SK-N-SH (cell line): Measurements from ENCODE around the gene PHF14.

Source experiments
- CHD2 ChIP-seq: fragments of 150-350 bp; IDR thresholded peaks from 2 replicates; pipeline ENCODE4 v1.6.1; 2018; ENCODE audit warnings: low read length; ENCODE audit not compliant: partially characterized antibody
- CTCF ChIP-seq: fragments of 200-600 bp; sonication (generic); IDR thresholded peaks from 2 replicates; pipeline ENCODE4 v1.6.1; 2017; ENCODE audit warnings: antibody characterized with exemption, mild to moderate bottlenecking, moderate library complexity
- EP300 ChIP-seq, 2 experiments: IDR thresholded peaks; 2 replicates each; pipeline versions ENCODE4 v1.4.0 to v1.6.1; 2012; ENCODE audit warnings: borderline replicate concordance in 1 of 2, low read depth in 1 of 2, low read length in 1 of 2
- PBX3 ChIP-seq: IDR thresholded peaks from 2 replicates; pipeline ENCODE4; 2012
- POLR2AphosphoS5 ChIP-seq: IDR thresholded peaks from 2 replicates; pipeline ENCODE4 v1.6.1; 2012; ENCODE audit warnings: low read depth, low read length
- RFX5 ChIP-seq: IDR thresholded peaks from 2 replicates; pipeline ENCODE4 v1.6.1; 2012; ENCODE audit warnings: mild to moderate bottlenecking, improper control_type of control experiment, low read length
- USF2 ChIP-seq: fragments of 150-350 bp; IDR thresholded peaks from 2 replicates; pipeline ENCODE4 v1.6.1; 2017; ENCODE audit warnings: antibody characterized with exemption, low read length, low read depth, borderline replicate concordance
- ZBTB33 ChIP-seq: IDR thresholded peaks from 2 replicates; pipeline ENCODE4 v1.4.0; 2012; ENCODE audit warnings: low read depth, borderline replicate concordance

GRCh38 chr7:11193131-11193867, 219.6 kb downstream of the PHF14 start:
- no peak for TF ChIP-seq CTCF
- no peak for TF ChIP-seq RFX5
- no peak for TF ChIP-seq USF2
- no peak for TF ChIP-seq CHD2
- no peak for TF ChIP-seq EP300 (IDR thresholded peaks at IDR 0.05; ENCODE audit: borderline replicate concordance in 1 of 2, low read depth in 1 of 2, low read length in 1 of 2)
- no peak for TF ChIP-seq PBX3
- no peak for TF ChIP-seq POLR2AphosphoS5
- no peak for TF ChIP-seq ZBTB33
